DOHH2 (cell line): Measurements from ENCODE around the gene WLS.

Experiments used
- H3F3A ChIP-seq: fragments of 200-600 bp; sonication (generic), shearing (Covaris generic); 2 replicates; pipeline ENCODE4 v1.6.0; 2016; ENCODE audit warnings: antibody characterized with exemption, mild to moderate bottlenecking; ENCODE audit not compliant: control insufficient read depth, insufficient read depth
- H3K27ac ChIP-seq: fragments of 200-600 bp; sonication (generic); 2 replicates; pipeline ENCODE4 v1.5.1; 2014; ENCODE audit warnings: low read depth, mild to moderate bottlenecking, low read length, moderate library complexity
- H3K27me3 ChIP-seq: fragments of 200-600 bp; sonication (generic); 2 replicates; pipeline ENCODE4 v1.6.1; 2014; ENCODE audit warnings: mild to moderate bottlenecking, low read length, mixed read lengths; ENCODE audit not compliant: control insufficient read depth
- H3K36me3 ChIP-seq: fragments of 200-600 bp; sonication (generic); 2 replicates; pipeline ENCODE4 v1.6.1; 2014; ENCODE audit warnings: mild to moderate bottlenecking, low read length, moderate library complexity, mixed read lengths; ENCODE audit not compliant: control insufficient read depth
- H3K4me1 ChIP-seq: fragments of 200-600 bp; sonication (generic); 2 replicates; pipeline ENCODE4 v1.6.1; 2014; ENCODE audit warnings: mild to moderate bottlenecking, low read length, mixed read lengths; ENCODE audit not compliant: control insufficient read depth
- H3K4me2 ChIP-seq: fragments of 200-600 bp; sonication (generic); 2 replicates; pipeline ENCODE4 v1.6.0; 2014; ENCODE audit warnings: mild to moderate bottlenecking, low read length, moderate library complexity
- H3K4me3 ChIP-seq: fragments of 200-600 bp; sonication (generic); 2 replicates; pipeline ENCODE4 v1.5.1; 2014; ENCODE audit warnings: mild to moderate bottlenecking, low read length, mixed read lengths
- H3K79me2 ChIP-seq: fragments of 200-600 bp; sonication (generic); 2 replicates; pipeline ENCODE4 v1.6.1; 2014; ENCODE audit warnings: mild to moderate bottlenecking, low read length, mixed read lengths; ENCODE audit not compliant: control insufficient read depth
- H3K9me2 ChIP-seq: fragments of 200-600 bp; sonication (generic); replicated peaks from 2 replicates; pipeline ENCODE4 v1.6.1; 2014; ENCODE audit warnings: mild to moderate bottlenecking, low read length, mixed read lengths; ENCODE audit not compliant: control insufficient read depth
- H3K9me3 ChIP-seq: fragments of 200-600 bp; sonication (generic); 2 replicates; pipeline ENCODE4 v1.6.1; 2014; ENCODE audit warnings: antibody characterized with exemption, low read length, mixed read lengths; ENCODE audit not compliant: control insufficient read depth, insufficient read depth
- H4K20me1 ChIP-seq: fragments of 200-600 bp; sonication (generic); 2 replicates; pipeline ENCODE4 v1.6.0; 2014; ENCODE audit warnings: low read depth, mild to moderate bottlenecking, antibody characterized with exemption, low read length, moderate library complexity; ENCODE audit not compliant: control insufficient read depth, insufficient read depth
- EZH2phosphoT487 ChIP-seq: fragments of 200-600 bp; sonication (generic); IDR thresholded peaks from 2 replicates; pipeline ENCODE4 v1.6.1; 2017; ENCODE audit warnings: borderline replicate concordance, mild to moderate bottlenecking, antibody characterized with exemption, low read length, moderate library complexity, mixed read lengths
- TF ChIP-seq, protein P1 (sequence below): fragments of 200-600 bp; sonication (generic); IDR thresholded peaks from one replicate; pipeline ENCODE4 v1.5.1; 2014; ENCODE audit warnings: antibody characterized with exemption, mild to moderate bottlenecking, low read depth, low read length; ENCODE audit not compliant: poor library complexity, severe bottlenecking

WLS gene

DNA sequence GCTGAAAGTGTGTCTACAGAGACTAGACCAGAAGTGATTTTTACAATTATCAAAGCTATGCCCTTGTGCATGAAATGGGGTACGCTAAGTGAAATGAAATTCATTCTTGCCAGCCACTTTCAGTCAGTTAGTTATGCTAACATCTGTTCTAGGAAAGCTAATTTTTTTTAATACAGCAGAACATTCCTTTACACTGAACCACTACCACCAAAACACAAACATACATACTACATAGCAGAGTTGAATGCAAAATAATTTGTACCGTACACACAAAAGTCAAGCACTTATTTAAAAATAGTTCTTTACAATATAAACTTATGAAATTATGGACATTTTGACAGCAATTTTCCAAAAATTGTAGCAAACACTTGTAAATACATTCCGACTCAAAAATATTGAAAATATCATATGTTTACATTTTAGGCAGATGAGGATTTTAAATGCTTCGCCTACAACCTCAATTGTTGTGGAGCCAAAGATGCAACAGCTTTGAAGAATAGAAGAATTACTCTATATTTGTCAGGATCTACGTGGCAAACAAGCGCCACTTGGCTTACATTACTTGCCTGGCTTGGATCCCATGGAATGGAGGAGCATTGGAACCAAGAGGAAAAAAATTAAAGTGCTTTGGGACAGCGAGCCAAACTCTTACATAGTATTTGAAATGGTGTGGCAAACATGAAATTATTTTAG, 30.6 kb downstream of the WLS start:
- no peaks in the 10 kb centered on the region for H4K20me1 ChIP-seq
- no peaks in the 10 kb centered on the region for H3K79me2 ChIP-seq
- no peaks in the 10 kb centered on the region for H3F3A ChIP-seq
- no peak overlapping the region for H3K27ac ChIP-seq
- H3K4me3 ChIP-seq = no peak overlapping the region
- H3K4me2 ChIP-seq = no peak overlapping the region
- no peaks in the 10 kb centered on the region for H3K9me2 ChIP-seq
- TF ChIP-seq EZH2phosphoT487 = no peak
- TF ChIP-seq, protein P1, sequence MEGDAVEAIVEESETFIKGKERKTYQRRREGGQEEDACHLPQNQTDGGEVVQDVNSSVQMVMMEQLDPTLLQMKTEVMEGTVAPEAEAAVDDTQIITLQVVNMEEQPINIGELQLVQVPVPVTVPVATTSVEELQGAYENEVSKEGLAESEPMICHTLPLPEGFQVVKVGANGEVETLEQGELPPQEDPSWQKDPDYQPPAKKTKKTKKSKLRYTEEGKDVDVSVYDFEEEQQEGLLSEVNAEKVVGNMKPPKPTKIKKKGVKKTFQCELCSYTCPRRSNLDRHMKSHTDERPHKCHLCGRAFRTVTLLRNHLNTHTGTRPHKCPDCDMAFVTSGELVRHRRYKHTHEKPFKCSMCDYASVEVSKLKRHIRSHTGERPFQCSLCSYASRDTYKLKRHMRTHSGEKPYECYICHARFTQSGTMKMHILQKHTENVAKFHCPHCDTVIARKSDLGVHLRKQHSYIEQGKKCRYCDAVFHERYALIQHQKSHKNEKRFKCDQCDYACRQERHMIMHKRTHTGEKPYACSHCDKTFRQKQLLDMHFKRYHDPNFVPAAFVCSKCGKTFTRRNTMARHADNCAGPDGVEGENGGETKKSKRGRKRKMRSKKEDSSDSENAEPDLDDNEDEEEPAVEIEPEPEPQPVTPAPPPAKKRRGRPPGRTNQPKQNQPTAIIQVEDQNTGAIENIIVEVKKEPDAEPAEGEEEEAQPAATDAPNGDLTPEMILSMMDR = no peak
- H3K9me3 ChIP-seq = no peaks in the 10 kb centered on the region
- no peaks in the 10 kb centered on the region for H3K27me3 ChIP-seq
- H3K36me3 ChIP-seq = no peaks in the 10 kb centered on the region
- H3K4me1 ChIP-seq = no peaks in the 10 kb centered on the region

GRCh38 chr1:68199603-68200002, 32.7 kb downstream of the WLS start:
- TF ChIP-seq, protein P1 = no peak
- no peak for TF ChIP-seq EZH2phosphoT487
- Histone ChIP-seq H3K4me2 (no peak overlapping the region), H3F3A (no peaks in the 10 kb centered on the region), H3K79me2 (no peaks in the 10 kb centered on the region), H3K27me3 (no peaks in the 10 kb centered on the region), H3K36me3 (no peaks in the 10 kb centered on the region), H3K27ac (no peak overlapping the region), H3K4me1 (no peaks in the 10 kb centered on the region), H3K9me2 (no peaks in the 10 kb centered on the region), H3K4me3 (no peak overlapping the region), H4K20me1 (no peaks in the 10 kb centered on the region), H3K9me3 (no peaks in the 10 kb centered on the region)

DNA sequence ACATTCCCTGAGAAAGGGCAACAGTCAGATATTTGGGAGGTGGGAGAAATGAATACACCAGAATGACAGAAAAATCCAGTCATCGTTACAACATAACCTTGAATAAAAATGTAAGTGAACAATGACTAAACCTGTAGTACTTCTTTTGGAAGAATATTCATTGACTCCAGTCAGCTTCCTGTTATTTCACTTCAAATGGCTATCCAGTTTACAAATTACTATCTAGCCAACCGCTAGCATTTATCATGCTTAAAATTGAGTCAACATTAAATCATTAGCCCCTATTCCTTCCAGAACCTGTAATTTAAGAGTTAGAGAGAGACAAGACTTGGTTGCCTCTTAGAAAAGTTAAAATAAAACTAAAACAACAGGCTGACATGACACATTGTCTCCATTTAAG, 33.6 kb downstream of the WLS start:
- no peak for TF ChIP-seq EZH2phosphoT487
- TF ChIP-seq, protein P1 = no peak
- Histone ChIP-seq H3K36me3 (no peaks in the 10 kb centered on the region), H3K9me3 (no peaks in the 10 kb centered on the region), H3K4me3 (no peak overlapping the region), H3K9me2 (no peaks in the 10 kb centered on the region), H3K27ac (no peak overlapping the region), H3K4me1 (no peaks in the 10 kb centered on the region), H3K4me2 (no peak overlapping the region), H3F3A (no peaks in the 10 kb centered on the region), H3K79me2 (no peaks in the 10 kb centered on the region), H4K20me1 (no peaks in the 10 kb centered on the region), H3K27me3 (no peaks in the 10 kb centered on the region)
